Measurements from ENCODE around the gene TCOF1.

Gene TCOF1

GRCh38 chr5:150357326-150358260, at the start of gene TCOF1:
Gene TCOF1 (plus strand): TSS chr5:150357697. CDS start chr5:150357747, 50 bp downstream.
- peak; percentile 98 for DNase-seq (ENCODE audit: low spot score)

- DNase-seq (ENCODE audit: low spot score): no peak
These were observed 48.2 kb upstream of the TCOF1 start for GRCh38 chr5:150309101-150309885.

- DNase-seq (ENCODE audit: low spot score): no peak
These were observed 47.6 kb upstream of the TCOF1 start for GRCh38 chr5:150309886-150310239.

GRCh38 chr5:150310246-150310645, 47.3 kb upstream of the TCOF1 start:
- no peak for DNase-seq (ENCODE audit: low spot score)

GRCh38 chr5:150311015-150311692, 46.3 kb upstream of the TCOF1 start:
- DNase-seq (ENCODE audit: low spot score): no peak

GRCh38 chr5:150312518-150312917, 45.0 kb upstream of the TCOF1 start:
- DNase-seq (ENCODE audit: low spot score): no peak

GRCh38 chr5:150313501-150313900, 44.0 kb upstream of the TCOF1 start:
- DNase-seq (ENCODE audit: low spot score): no peak

- DNase-seq (ENCODE audit: low spot score): no peak
These were observed 43.4 kb upstream of the TCOF1 start for GRCh38 chr5:150313921-150314716.

- DNase-seq (ENCODE audit: low spot score): no peak
These were observed 42.3 kb upstream of the TCOF1 start for GRCh38 chr5:150315245-150315644.

- no peak for DNase-seq (ENCODE audit: low spot score)
These were observed 41.2 kb upstream of the TCOF1 start for GRCh38 chr5:150316320-150316719.

GRCh38 chr5:150317048-150318003, 40.2 kb upstream of the TCOF1 start:
- DNase-seq (ENCODE audit: low spot score): no peak

GRCh38 chr5:150318613-150319483, 38.6 kb upstream of the TCOF1 start:
- DNase-seq (ENCODE audit: low spot score): no peak

GRCh38 chr5:150319484-150319790, 38.1 kb upstream of the TCOF1 start:
- DNase-seq (ENCODE audit: low spot score): no peak

- DNase-seq (ENCODE audit: low spot score): no peak
These were observed 37.4 kb upstream of the TCOF1 start for GRCh38 chr5:150320044-150320613.

- DNase-seq (ENCODE audit: low spot score): no peak
These were observed 36.3 kb upstream of the TCOF1 start for GRCh38 chr5:150321211-150321610.

- DNase-seq (ENCODE audit: low spot score): no peak
These were observed 35.7 kb upstream of the TCOF1 start for GRCh38 chr5:150321784-150322183.

- no peak for DNase-seq (ENCODE audit: low spot score)
These were observed 35.3 kb upstream of the TCOF1 start for GRCh38 chr5:150322202-150322601.

GRCh38 chr5:150323092-150323491, 34.4 kb upstream of the TCOF1 start:
- DNase-seq (ENCODE audit: low spot score): no peak

- no peak for DNase-seq (ENCODE audit: low spot score)
These were observed 33.7 kb upstream of the TCOF1 start for GRCh38 chr5:150323819-150324218.
